ENCODE measurements around the gene ST6GALNAC3. TPM values are rescaled to one million over a fixed set of nuclear protein-coding genes. Genes with fewer than 3 reads are reported as not detected.

ST6GALNAC3 gene
- total RNA-seq, 2 experiments from 2014 or later: 0.50 to 1.2 TPM

GRCh38 chr1:76232666-76233065 lies 158.1 kb downstream of the ST6GALNAC3 start:
- BruUV-seq (replicated peaks): no TSS peak
- no peak overlapping the region for H3K4me3 ChIP-seq (ENCODE audit: low read depth, low read length, poor library complexity, severe bottlenecking)
- H3K4me2 ChIP-seq (ENCODE audit: low read length): no peak overlapping the region
- DNase-seq (ENCODE audit: low spot score): no peak
- H2AFZ ChIP-seq (ENCODE audit: low read length): no peak overlapping the region; the same call in 1 of the 2 replicates
- no peak overlapping the region for H3K27ac ChIP-seq (ENCODE audit: low read depth, low read length, poor library complexity, severe bottlenecking)
- ChIA-PET CTCF (ENCODE audit: unreplicated experiment) (no interaction called here), POLR2A (interaction anchor here (0.6 kb wide), 1 partner anchor 184 kb away, joined by 3 read pairs; no protein-coding TSS in a partner anchor)
- TF ChIP-seq CTCF (conservative IDR thresholded peaks at IDR 0.05; ENCODE audit: low read length): no peak
- no peak for TF ChIP-seq EZH2phosphoT487 (IDR thresholded peaks at IDR 0.05; ENCODE audit: borderline replicate concordance, low read depth, low read length)
- H3K36me3 ChIP-seq (ENCODE audit: insufficient read depth, low read length): no peaks in the 10 kb centered on the region
- peaks cover 29% of the 10 kb centered on the region for H3K4me1 ChIP-seq (ENCODE audit: insufficient read depth, low read length, poor library complexity, severe bottlenecking)
- no peaks in the 10 kb centered on the region for H3K9me3 ChIP-seq (ENCODE audit: low read length)
- no peaks in the 10 kb centered on the region for H4K20me1 ChIP-seq (ENCODE audit: insufficient read depth, low read length)
- intact Hi-C loops (cut with micrococcal nuclease; ENCODE audit: unreplicated experiment): no loop called here
- H3K79me2 ChIP-seq (ENCODE audit: insufficient read depth, low read depth, low read length): no peaks in the 10 kb centered on the region
- H3K9me2 ChIP-seq (ENCODE audit: insufficient read depth, low read length): no peaks in the 10 kb centered on the region

- Histone ChIP-seq H3K79me2 (ENCODE audit: insufficient read depth, low read depth, low read length) (no peaks in the 10 kb centered on the region), H3K27ac (ENCODE audit: low read depth, low read length, poor library complexity, severe bottlenecking) (no peak overlapping the region), H3K9me2 (ENCODE audit: insufficient read depth, low read length) (no peaks in the 10 kb centered on the region), H4K20me1 (ENCODE audit: insufficient read depth, low read length) (no peaks in the 10 kb centered on the region), H3K36me3 (ENCODE audit: insufficient read depth, low read length) (no peaks in the 10 kb centered on the region), H2AFZ (ENCODE audit: low read length) (no peak overlapping the region), H3K4me2 (ENCODE audit: low read length) (no peak overlapping the region), H3K4me3 (ENCODE audit: low read depth, low read length, poor library complexity, severe bottlenecking) (no peak overlapping the region), H3K4me1 (ENCODE audit: insufficient read depth, low read length, poor library complexity, severe bottlenecking) (peaks cover 15% of the 10 kb centered on the region), H3K9me3 (ENCODE audit: low read length) (no peaks in the 10 kb centered on the region)
- ChIA-PET POLR2A (no interaction called here), CTCF (ENCODE audit: unreplicated experiment) (interaction anchor here (0.6 kb wide), 1 partner anchor 51 kb away, joined by 3 read pairs; no protein-coding TSS in a partner anchor)
- no peak for DNase-seq (ENCODE audit: low spot score)
- intact Hi-C loops (cut with micrococcal nuclease; ENCODE audit: unreplicated experiment): no loop called here
- no peak for TF ChIP-seq EZH2phosphoT487 (IDR thresholded peaks at IDR 0.05; ENCODE audit: borderline replicate concordance, low read depth, low read length)
- no peak for TF ChIP-seq CTCF (conservative IDR thresholded peaks at IDR 0.05; ENCODE audit: low read length)
- no TSS peak for BruUV-seq (replicated peaks)
Observed at GRCh38 chr1:76234061-76234460, 159.5 kb downstream of the ST6GALNAC3 start.

DNA sequence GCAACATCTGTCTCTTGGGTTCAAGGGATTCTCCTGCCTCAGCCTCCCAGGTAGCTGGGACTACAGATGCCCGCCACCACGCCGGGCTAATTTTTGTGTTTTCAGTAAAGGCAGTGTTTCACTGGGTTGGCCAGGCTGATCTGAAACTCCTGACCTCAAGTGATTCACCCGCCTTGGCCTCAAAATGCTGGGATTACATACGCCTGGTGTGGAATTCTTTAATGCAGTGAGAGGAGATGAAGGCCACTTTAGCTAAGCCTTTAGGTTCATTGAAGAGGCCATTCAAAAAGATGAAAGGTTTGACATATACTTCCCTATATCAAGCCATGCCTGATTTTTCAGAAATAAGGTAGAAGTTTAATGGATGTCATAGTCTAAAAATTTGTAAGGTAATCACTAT lies 162.7 kb downstream of the ST6GALNAC3 start:
- Histone ChIP-seq H3K36me3 (ENCODE audit: insufficient read depth, low read length) (no peaks in the 10 kb centered on the region), H3K4me2 (ENCODE audit: low read length) (no peak overlapping the region), H3K27ac (ENCODE audit: low read depth, low read length, poor library complexity, severe bottlenecking) (no peak overlapping the region), H3K9me2 (ENCODE audit: insufficient read depth, low read length) (no peaks in the 10 kb centered on the region), H3K9me3 (ENCODE audit: low read length) (no peaks in the 10 kb centered on the region), H3K79me2 (ENCODE audit: insufficient read depth, low read depth, low read length) (no peaks in the 10 kb centered on the region), H3K4me1 (ENCODE audit: insufficient read depth, low read length, poor library complexity, severe bottlenecking) (peaks cover 16% of the 10 kb centered on the region), H2AFZ (ENCODE audit: low read length) (no peak overlapping the region), H3K4me3 (ENCODE audit: low read depth, low read length, poor library complexity, severe bottlenecking) (no peak overlapping the region), H4K20me1 (ENCODE audit: insufficient read depth, low read length) (no peaks in the 10 kb centered on the region)
- ChIA-PET CTCF (ENCODE audit: unreplicated experiment) (no interaction called here), POLR2A (interaction anchor here (0.8 to 1.5 kb wide), 4 partner anchors 8 to 46 kb away, joined by 3 to 4 read pairs (median 3); no protein-coding TSS in a partner anchor)
- intact Hi-C loops (cut with micrococcal nuclease; ENCODE audit: unreplicated experiment): no loop called here
- no peak for TF ChIP-seq CTCF (conservative IDR thresholded peaks at IDR 0.05; ENCODE audit: low read length)
- no peak for TF ChIP-seq EZH2phosphoT487 (IDR thresholded peaks at IDR 0.05; ENCODE audit: borderline replicate concordance, low read depth, low read length)
- no peak for DNase-seq (ENCODE audit: low spot score)
- BruUV-seq (replicated peaks): no TSS peak

Measured in OCI-LY7 (cell line).